Suprapubic skin (tissue), 4 donors: ENCODE results near the gene ABHD16A.

Source experiments
- EP300 ChIP-seq: sonication (generic); formaldehyde crosslinking; IDR thresholded peaks from one replicate; pipeline ENCODE4 v1.6.1; 2017; ENCODE audit warnings: antibody characterized with exemption
- POLR2AphosphoS5 ChIP-seq, 3 donors: sonication (generic); formaldehyde crosslinking; IDR thresholded peaks; one replicate each; pipeline ENCODE4 v1.6.1; 2017; ENCODE audit warnings: antibody characterized with exemption in 3 of 3

- TF ChIP-seq POLR2AphosphoS5 (IDR thresholded peaks at IDR 0.05) (no peak), EP300 (no peak)
These were observed 10.8 kb downstream of the ABHD16A start for GRCh38 chr6:31692353-31692752.
